ENCODE measurements around the gene SORCS2. TPM values are rescaled to one million over a fixed set of nuclear protein-coding genes. Genes with fewer than 3 reads are reported as not detected.
"Not testable (repeated sequence)": the region's sequence is repeated elsewhere in the genome, so short reads cannot be mapped to it uniquely, and the experiment has no call there.

Gene SORCS2
- total and polyA plus RNA-seq, 9 donors = 7.4 to 24.9 (median 13.0) TPM

DNA sequence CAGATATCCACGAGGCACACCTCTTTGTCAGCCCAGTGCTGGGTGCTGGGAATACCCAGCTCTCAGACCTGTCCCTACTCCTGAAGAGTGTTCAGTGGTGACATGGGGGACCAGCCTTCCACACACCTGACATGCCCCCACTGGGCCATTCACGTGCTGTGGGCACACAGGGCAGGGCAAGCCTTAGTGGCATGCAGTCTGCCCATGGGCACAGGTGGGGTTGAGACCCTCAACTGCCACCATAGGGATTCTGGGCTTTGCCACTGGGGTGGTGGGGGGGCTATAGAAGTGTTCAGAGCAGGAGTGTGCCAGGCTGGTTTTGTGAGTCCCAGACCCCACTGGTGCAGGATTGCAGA, 259.1 kb downstream of the SORCS2 start:
- DNase-seq = no peak
- Histone ChIP-seq H3K36me3 (ENCODE audit: control insufficient read depth, insufficient read depth, low read length) (no peaks in the 10 kb centered on the region), H3K27ac (ENCODE audit: low read length) (no peak overlapping the region), H3K27me3 (ENCODE audit: control insufficient read depth, insufficient read depth, low read length) (peaks cover 9% of the 10 kb centered on the region), H3K4me3 (ENCODE audit: low read length) (no peak overlapping the region), H3K9me3 (replicated peaks; ENCODE audit: control insufficient read depth, low read depth, low read length) (no peaks in the 10 kb centered on the region), H3K4me1 (ENCODE audit: control insufficient read depth, insufficient read depth, low read length) (peaks cover 4% of the 10 kb centered on the region)
- WGBS (ENCODE audit: insufficient coverage) = 66% methylated on average over 2 of the region's 2 CpGs

DNA sequence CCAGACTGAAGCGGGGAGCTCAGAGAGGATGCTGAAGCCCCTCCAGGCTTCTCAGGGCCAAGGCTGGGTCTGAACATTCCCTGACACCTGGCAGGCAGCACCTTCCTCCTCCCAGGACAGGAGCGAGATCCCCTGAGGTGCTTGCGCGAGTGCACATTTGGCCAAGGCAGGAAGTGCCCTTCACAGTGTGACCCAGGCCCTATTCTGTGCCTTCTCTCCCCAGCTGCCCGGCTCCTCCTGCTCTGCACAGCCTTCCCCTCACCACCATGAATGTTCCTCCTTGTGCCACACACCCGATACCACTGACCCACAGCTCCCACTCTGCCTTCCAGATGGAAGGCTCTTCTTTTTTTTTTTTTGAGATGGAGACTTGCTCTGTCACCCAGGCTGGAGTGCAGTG, 259.5 kb downstream of the SORCS2 start:
- WGBS (ENCODE audit: insufficient coverage) = 80% methylated on average over 5 of the region's 6 CpGs
- Histone ChIP-seq H3K27ac (ENCODE audit: low read length) (no peak overlapping the region), H3K9me3 (replicated peaks; ENCODE audit: control insufficient read depth, low read depth, low read length) (no peaks in the 10 kb centered on the region), H3K4me3 (ENCODE audit: low read length) (no peak overlapping the region), H3K27me3 (ENCODE audit: control insufficient read depth, insufficient read depth, low read length) (peaks cover 8% of the 10 kb centered on the region), H3K4me1 (ENCODE audit: control insufficient read depth, insufficient read depth, low read length) (peaks cover 4% of the 10 kb centered on the region), H3K36me3 (ENCODE audit: control insufficient read depth, insufficient read depth, low read length) (no peaks in the 10 kb centered on the region)
- no peak for DNase-seq

DNA sequence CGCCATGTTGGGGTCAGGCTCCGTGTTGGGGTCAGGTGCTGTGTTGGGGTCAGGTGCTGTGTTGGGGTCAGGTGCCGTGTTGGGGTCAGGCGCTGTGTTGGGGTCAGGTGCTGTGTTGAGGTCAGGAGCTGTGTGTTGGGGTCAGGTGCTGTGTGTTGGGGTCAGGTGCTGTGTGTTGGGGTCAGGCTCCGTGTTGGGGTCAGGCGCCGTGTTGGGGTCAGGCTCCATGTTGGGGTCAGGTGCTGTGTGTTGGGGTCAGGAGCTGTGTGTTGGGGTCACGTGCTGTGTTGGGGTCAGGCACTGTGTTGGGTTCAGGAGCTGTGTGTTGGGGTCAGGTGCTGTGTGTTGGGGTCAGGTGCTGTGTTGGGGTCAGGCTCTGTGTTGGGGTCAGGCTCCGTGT, 260.5 kb downstream of the SORCS2 start:
- H3K4me3 ChIP-seq (ENCODE audit: low read length); DNase-seq; H3K4me1 ChIP-seq (ENCODE audit: control insufficient read depth, insufficient read depth, low read length); H3K27me3 ChIP-seq (ENCODE audit: control insufficient read depth, insufficient read depth, low read length); H3K9me3 ChIP-seq (replicated peaks; ENCODE audit: control insufficient read depth, low read depth, low read length); H3K27ac ChIP-seq (ENCODE audit: low read length); H3K36me3 ChIP-seq (ENCODE audit: control insufficient read depth, insufficient read depth, low read length): not testable (repeated sequence)
- WGBS (ENCODE audit: insufficient coverage) = 78% methylated on average over 7 of the region's 9 CpGs

DNA sequence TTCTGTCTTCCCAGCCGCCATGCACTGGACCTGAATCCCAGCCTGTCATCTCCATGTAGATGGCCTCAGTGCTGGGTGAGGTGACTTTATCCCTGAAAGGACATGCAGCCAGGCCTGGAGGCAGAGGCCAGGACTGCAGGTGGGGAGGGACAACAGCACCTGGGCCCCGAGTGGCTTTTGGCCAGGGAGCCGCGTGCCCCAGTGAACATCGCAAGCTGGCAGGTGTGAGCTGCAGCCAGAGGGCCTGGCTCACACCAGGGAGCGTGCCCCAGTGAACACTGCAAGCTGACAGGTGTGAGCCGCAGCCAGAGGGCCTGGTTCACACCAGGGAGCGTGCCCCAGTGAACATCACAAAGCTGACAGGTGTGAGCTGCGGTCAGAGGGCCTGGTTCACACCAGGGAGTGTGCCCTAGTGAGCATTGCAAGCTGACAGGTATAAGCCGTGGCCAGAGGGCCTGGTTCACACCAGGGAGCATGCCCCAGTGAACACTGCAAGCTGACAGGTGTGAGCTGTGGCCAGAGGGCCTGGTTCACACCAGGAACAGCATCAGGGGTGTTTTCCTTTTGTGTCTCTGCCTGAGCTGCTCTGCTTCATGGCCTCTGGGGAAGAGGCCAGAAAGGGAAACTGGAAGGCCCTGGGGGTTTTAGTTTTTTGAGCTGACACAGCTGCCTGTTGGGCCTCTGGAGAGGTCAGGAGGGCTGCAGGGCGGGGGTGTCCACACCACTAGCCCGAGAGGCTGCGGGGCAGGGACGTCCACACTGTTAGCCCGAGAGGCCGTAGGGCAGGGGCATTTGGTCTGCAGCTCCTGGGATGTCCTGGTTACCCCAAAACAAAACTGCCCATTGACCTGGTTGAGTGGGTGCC, 265.1 kb downstream of the SORCS2 start:
- Histone ChIP-seq H3K4me3 (ENCODE audit: low read length) (no peak overlapping the region), H3K27ac (ENCODE audit: low read length) (no peak overlapping the region), H3K36me3 (ENCODE audit: control insufficient read depth, insufficient read depth, low read length) (no peaks in the 10 kb centered on the region), H3K27me3 (ENCODE audit: control insufficient read depth, insufficient read depth, low read length) (peaks cover 6% of the 10 kb centered on the region), H3K4me1 (ENCODE audit: control insufficient read depth, insufficient read depth, low read length) (peaks cover 37% of the 10 kb centered on the region), H3K9me3 (replicated peaks; ENCODE audit: control insufficient read depth, low read depth, low read length) (no peaks in the 10 kb centered on the region)
- WGBS (ENCODE audit: insufficient coverage) = 83% methylated on average over 15 of the region's 16 CpGs
- no peak for DNase-seq

DNA sequence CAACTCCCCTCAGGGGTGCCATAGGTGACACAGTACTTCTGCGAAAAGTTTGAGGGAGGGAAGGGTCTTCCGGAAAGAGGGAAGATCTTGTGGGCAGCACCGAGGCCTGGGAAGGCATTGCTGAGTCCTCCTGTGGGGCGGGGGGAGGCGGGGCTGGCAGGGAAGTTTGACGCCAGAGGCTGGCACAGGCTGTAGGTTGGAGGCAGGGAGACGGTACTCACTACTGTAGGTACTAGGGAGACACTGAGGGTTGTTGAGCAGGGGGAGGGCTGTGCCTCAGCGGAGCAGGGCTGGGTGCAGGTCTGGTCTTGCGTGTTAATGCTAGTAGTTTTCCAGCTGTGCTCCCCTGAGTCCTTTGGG, 265.7 kb downstream of the SORCS2 start:
- Histone ChIP-seq H3K4me1 (ENCODE audit: control insufficient read depth, insufficient read depth, low read length) (peaks cover 43% of the 10 kb centered on the region), H3K9me3 (replicated peaks; ENCODE audit: control insufficient read depth, low read depth, low read length) (no peaks in the 10 kb centered on the region), H3K36me3 (ENCODE audit: control insufficient read depth, insufficient read depth, low read length) (no peaks in the 10 kb centered on the region), H3K27ac (ENCODE audit: low read length) (no peak overlapping the region), H3K27me3 (ENCODE audit: control insufficient read depth, insufficient read depth, low read length) (peaks cover 9% of the 10 kb centered on the region), H3K4me3 (ENCODE audit: low read length) (no peak overlapping the region)
- DNase-seq = no peak
- 76% methylated on average over 7 of the region's 9 CpGs for whole genome bisulfite sequencing (ENCODE audit: insufficient coverage)

DNA sequence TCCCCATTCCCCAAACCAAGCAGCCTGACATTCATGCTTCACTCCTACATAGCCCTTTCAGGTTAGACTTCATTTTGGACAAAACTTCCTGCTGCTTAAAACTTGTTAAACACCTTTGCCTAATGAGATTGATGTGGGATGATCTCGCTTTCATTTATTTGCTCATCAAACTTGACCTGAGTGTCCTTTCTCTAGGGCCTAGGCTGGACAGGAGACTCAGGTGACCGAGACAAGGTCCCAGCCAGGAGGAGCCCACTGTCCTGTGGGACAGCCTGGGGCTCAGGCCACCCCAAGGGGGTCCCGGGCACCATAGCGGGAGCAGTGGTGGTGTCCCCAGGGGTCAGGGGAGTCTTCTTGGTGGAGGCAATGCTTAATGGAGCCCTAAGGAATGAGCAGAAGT, 266.1 kb downstream of the SORCS2 start:
- H3K36me3 ChIP-seq (ENCODE audit: control insufficient read depth, insufficient read depth, low read length) = no peaks in the 10 kb centered on the region
- H3K27me3 ChIP-seq (ENCODE audit: control insufficient read depth, insufficient read depth, low read length) = peaks cover 9% of the 10 kb centered on the region
- peaks cover 48% of the 10 kb centered on the region for H3K4me1 ChIP-seq (ENCODE audit: control insufficient read depth, insufficient read depth, low read length)
- WGBS (ENCODE audit: insufficient coverage) = 94% methylated on average over 3 of the region's 4 CpGs
- no peak overlapping the region for H3K27ac ChIP-seq (ENCODE audit: low read length)
- DNase-seq = no peak
- no peak overlapping the region for H3K4me3 ChIP-seq (ENCODE audit: low read length)
- H3K9me3 ChIP-seq (replicated peaks; ENCODE audit: control insufficient read depth, low read depth, low read length) = no peaks in the 10 kb centered on the region

DNA sequence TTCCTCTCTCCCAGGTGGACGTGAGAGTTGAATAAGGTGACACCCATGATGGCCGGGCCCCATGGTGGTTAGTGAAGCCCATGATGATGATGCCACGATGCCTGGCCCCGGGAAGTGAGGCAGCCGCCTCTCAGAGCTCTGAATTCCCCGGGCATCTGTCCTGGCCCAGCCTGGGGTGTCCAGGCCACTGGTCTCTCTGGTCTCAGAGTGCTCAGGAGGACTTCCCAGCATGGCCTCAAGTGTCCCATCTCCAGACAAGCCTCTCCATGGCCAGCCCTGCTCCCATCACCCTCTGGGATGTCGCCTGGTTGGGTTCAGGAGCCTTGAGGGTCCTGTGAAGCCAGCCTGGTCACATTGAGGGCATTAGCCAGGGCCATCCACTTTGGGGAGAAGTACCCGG, 267.1 kb downstream of the SORCS2 start:
- WGBS (ENCODE audit: insufficient coverage) = 89% methylated on average over 7 of the region's 8 CpGs
- no peak overlapping the region for H3K27ac ChIP-seq (ENCODE audit: low read length)
- no peaks in the 10 kb centered on the region for H3K9me3 ChIP-seq (replicated peaks; ENCODE audit: control insufficient read depth, low read depth, low read length)
- DNase-seq = no peak
- H3K36me3 ChIP-seq (ENCODE audit: control insufficient read depth, insufficient read depth, low read length) = no peaks in the 10 kb centered on the region
- peaks cover 54% of the 10 kb centered on the region for H3K4me1 ChIP-seq (ENCODE audit: control insufficient read depth, insufficient read depth, low read length)
- peaks cover 9% of the 10 kb centered on the region for H3K27me3 ChIP-seq (ENCODE audit: control insufficient read depth, insufficient read depth, low read length)
- no peak overlapping the region for H3K4me3 ChIP-seq (ENCODE audit: low read length)

DNA sequence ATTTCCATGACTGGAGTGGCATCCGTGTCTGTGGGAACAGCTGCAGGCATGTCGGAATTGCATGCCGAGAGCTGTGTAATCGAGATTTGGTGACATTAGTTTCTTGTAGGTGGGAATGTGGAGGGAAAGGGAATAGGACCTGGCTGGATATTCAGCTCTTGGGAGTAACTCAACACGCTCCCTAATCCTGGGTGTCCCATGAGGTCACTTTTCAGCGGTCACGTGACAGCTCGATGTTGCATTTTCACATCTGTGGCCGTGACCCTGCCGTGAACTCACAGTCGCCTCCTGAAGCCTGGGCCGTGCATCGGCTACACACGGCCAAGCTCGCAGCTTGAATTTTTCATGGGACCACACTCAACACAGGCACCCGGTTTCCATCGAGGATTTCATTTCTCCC, 268.2 kb downstream of the SORCS2 start:
- peak; percentile 89 for DNase-seq
- H3K27ac ChIP-seq (ENCODE audit: low read length) = peak overlapping the region; percentile 38
- H3K9me3 ChIP-seq (replicated peaks; ENCODE audit: control insufficient read depth, low read depth, low read length) = peaks cover under 1% of the 10 kb centered on the region
- H3K27me3 ChIP-seq (ENCODE audit: control insufficient read depth, insufficient read depth, low read length) = peaks cover 11% of the 10 kb centered on the region
- 11% methylated on average over 17 of the region's 17 CpGs for WGBS (ENCODE audit: insufficient coverage)
- H3K36me3 ChIP-seq (ENCODE audit: control insufficient read depth, insufficient read depth, low read length) = no peaks in the 10 kb centered on the region
- H3K4me1 ChIP-seq (ENCODE audit: control insufficient read depth, insufficient read depth, low read length) = peaks cover 54% of the 10 kb centered on the region
- no peak overlapping the region for H3K4me3 ChIP-seq (ENCODE audit: low read length)

DNA sequence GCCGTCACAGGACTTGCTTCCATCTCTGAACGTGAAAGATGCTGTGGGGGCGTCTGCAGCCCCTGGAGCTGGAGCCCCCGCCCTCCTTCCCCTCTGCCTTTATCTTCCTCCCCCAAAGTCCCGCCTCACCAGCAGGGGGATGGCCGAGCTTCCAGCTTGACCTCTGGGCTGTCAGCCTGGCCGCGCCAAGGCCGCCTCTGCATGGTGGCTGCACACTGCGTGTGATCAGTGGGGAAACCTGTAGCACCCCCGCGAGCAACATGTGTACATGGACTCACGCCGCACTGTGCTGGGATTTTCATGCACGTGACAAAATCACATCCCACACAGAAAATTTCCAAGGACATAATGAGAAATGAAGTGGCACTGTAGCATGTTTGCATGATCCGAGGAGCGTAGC, 268.9 kb downstream of the SORCS2 start:
- 43% methylated on average over 9 of the region's 17 CpGs for WGBS (ENCODE audit: insufficient coverage)

DNA sequence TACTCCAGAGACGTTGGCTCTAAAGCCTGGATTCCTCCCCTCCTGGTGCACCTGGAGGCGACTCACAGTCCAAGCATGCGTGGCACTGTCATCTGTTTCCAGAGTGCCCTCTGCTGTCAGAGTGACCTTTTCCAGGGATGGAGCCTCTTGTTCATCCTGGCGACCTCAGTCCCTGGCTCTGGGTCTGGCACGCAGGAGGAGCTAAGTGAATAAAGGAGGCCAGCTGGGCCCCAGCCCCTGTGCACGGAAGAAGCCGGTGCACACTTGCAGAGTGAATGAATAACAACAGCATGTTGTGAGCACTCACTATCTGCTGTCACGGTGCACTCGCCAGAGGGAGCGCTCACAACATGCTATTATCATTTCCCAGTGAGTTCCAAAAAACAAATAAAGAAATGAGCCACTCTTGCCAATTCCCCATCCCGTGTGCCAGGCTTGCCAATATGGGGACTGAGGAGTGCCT, 270.2 kb downstream of the SORCS2 start:
- peaks cover 54% of the 10 kb centered on the region for H3K4me1 ChIP-seq (ENCODE audit: control insufficient read depth, insufficient read depth, low read length)
- no peak overlapping the region for H3K4me3 ChIP-seq (ENCODE audit: low read length)
- peaks cover 9% of the 10 kb centered on the region for H3K9me3 ChIP-seq (replicated peaks; ENCODE audit: control insufficient read depth, low read depth, low read length)
- H3K36me3 ChIP-seq (ENCODE audit: control insufficient read depth, insufficient read depth, low read length) = no peaks in the 10 kb centered on the region
- peak overlapping the region; percentile 13 for H3K27ac ChIP-seq (ENCODE audit: low read length)
- H3K27me3 ChIP-seq (ENCODE audit: control insufficient read depth, insufficient read depth, low read length) = peaks cover 13% of the 10 kb centered on the region
- 17% methylated on average over 9 of the region's 11 CpGs for WGBS (ENCODE audit: insufficient coverage)
- DNase-seq = peak; percentile 71

More for the DNA sequence above, 268.9 kb downstream of the SORCS2 start:
- Histone ChIP-seq H3K9me3 (replicated peaks; ENCODE audit: control insufficient read depth, low read depth, low read length) (peaks cover 7% of the 10 kb centered on the region), H3K36me3 (ENCODE audit: control insufficient read depth, insufficient read depth, low read length) (no peaks in the 10 kb centered on the region), H3K4me1 (ENCODE audit: control insufficient read depth, insufficient read depth, low read length) (peaks cover 54% of the 10 kb centered on the region), H3K27me3 (ENCODE audit: control insufficient read depth, insufficient read depth, low read length) (peaks cover 11% of the 10 kb centered on the region), H3K27ac (ENCODE audit: low read length) (no peak overlapping the region), H3K4me3 (ENCODE audit: low read length) (no peak overlapping the region)
- no peak for DNase-seq
